Islet precursor cell (in vitro differentiated cells): ENCODE data around the gene DOCK4.

Source experiments
- DNase-seq: peaks from one replicate; pipeline ENCODE4 v3.0.0-alpha.2; 2018

DOCK4 gene

DNA sequence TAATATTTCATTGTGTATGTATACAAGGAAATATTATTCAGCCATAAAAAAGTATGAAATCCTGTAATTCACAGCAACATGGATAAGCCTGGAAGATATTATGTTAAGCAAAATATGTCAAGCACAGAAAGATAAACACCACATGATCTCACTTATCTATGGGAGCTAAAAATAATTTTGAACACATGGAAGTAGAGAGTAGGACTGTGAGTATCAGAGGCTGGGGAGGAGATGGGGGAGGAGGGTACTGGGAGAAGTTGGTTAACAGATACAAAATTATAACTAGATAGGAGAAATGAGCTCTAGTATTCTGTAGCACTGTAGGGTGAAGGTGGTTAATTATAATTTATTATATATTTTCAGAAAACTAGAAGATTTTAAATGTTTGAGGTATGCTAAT is 132.7 kb downstream of the DOCK4 start:
- DNase-seq: no peak

- DNase-seq: peak; percentile 75
These were observed 133.5 kb downstream of the DOCK4 start for GRCh38 chr7:112072541-112073245.

GRCh38 chr7:112071856-112072255 is 134.3 kb downstream of the DOCK4 start:
- no peak for DNase-seq

GRCh38 chr7:112070674-112071256 is 135.4 kb downstream of the DOCK4 start:
- DNase-seq: no peak

- no peak for DNase-seq
These were observed 136.3 kb downstream of the DOCK4 start for GRCh38 chr7:112069879-112070321.

DNA sequence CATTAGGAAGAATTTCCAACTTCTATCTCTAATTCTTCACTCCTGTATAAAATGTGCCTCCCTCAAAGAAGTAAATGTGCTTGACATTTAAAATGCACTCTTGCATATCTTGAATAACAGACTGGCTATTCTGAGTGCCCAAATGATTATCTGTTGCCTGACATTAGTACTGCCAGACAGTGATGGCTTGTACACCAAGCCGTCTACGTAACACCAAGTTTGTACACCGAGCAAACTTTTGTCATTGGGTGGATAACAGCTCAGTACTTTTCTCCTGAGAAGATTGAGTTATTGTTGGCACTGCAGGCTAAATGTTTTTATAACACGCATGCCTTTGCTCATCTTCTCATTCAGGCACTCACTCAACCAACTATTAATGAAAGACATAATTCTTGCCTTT is 137.2 kb downstream of the DOCK4 start:
- DNase-seq: no peak

DNA sequence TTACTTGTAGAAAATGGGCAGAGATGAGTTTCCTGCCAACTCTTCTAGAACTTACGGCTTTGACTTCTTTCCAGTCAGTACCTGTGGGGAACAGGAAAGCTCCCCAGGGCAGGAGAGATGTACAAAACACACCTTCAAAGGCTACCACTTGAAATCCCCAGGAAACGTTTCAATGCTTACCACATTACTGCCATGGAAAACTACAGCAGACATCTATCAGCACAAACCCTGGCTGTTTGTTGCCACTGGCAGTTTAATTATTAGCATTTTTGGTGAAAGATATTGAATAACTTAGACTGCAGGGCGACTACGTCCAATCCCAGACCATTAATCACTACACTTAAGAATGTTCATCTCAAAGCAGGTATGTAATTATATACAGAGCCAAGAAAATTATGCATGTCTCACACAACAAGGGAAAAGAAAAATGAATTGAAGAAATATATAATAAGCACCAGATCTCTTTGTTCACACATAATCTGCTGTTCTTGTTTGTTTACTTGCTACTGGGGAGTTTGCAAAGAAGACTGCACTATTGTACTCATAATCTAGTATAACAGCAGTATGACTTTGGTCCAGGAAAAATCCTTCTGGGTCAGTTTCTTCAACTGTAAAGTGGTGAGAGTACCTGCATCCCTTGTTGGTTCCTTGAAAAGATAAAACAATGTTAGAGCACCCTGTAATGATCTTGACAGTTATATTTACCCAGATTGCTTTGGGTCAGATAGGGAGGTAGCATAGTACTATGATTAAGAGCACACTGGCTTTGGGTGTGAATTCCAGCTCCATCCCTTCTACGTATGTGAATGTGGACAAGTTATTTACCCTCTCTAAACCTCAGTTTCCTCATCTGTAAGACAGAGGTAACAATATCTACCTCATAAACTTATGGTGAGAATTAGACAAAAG is 138.3 kb downstream of the DOCK4 start:
- no peak for DNase-seq

DNA sequence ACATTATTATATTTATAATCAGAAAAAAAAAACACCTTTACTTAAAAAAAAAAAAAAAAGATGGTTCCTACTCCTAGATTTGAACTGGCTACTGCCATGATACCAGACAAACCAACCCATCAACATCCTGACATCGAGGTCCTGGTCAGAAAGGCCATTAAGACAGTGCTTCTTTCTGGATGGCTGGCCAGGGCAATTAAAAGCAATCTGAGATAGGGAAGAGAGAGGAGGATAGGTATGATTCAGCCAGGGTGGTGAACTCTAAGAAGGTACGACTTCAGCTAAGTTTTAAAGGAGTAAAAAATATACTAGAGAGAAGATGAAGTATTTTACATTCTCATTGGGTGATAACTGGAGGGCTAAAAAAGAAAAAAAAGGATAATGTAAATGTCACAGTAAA is 139.0 kb downstream of the DOCK4 start:
- no peak for DNase-seq

DNA sequence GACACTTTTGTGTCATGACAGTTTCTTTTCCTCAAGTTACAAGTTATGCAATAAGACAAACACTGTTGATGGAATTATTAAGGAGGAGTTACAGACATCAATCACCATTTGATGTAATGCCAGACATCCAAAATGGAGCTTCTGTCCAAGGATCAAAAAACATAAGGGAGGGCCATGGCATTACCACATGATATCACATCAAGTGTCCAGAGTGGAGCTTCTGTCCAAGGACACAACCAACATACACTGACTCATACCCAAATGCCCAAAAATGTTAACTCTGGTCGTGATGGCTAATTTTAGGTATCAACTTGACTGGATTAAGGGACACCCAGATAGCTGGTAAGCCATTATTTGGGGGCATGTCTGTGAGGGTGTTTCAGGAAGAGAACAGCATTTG is 140.4 kb downstream of the DOCK4 start:
- DNase-seq: no peak

- DNase-seq: no peak
These were observed 141.4 kb downstream of the DOCK4 start for GRCh38 chr7:112064627-112065385.

- no peak for DNase-seq
These were observed 142.2 kb downstream of the DOCK4 start for GRCh38 chr7:112063974-112064373.

DNA sequence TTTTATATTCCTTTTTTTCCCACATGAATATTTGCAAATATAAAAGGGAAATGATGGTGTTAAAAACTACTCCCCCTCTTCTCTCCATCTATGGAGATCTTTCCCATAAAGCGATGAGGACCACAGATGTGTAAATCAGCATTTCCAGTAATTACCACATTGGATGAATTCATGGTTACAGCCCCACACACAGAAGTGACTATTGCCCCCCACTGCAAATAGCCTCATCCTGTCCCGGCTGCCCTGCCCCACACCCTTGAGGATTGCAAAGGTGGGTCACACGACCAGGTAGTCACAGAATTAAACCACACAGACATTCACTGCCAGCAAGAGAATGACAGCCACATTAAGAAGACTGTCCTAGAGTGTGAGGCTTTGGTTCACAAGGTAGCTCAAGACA is 145.1 kb downstream of the DOCK4 start:
- no peak for DNase-seq

- no peak for DNase-seq
These were observed 145.6 kb downstream of the DOCK4 start for GRCh38 chr7:112060625-112061024.

DNA sequence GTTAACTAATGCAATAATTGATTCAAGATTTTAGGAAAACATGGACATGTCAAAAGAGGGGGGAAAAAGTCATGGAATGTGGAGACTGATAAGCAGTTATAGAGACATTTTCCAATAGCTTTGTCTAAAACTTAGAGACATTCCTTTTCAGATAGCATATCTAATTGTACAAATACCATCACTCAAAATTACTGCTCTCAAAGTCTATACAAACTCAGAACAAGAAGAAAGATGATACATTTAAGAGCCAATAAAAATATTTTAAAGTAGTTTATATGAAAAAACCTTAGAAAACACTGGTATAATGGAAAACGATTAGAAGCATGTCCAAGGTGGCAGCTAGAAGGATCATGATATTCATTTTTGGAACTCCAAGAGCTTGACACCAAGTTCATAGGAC is 146.5 kb downstream of the DOCK4 start:
- DNase-seq: no peak

GRCh38 chr7:112058686-112059085 is 147.5 kb downstream of the DOCK4 start:
- DNase-seq: no peak

DNA sequence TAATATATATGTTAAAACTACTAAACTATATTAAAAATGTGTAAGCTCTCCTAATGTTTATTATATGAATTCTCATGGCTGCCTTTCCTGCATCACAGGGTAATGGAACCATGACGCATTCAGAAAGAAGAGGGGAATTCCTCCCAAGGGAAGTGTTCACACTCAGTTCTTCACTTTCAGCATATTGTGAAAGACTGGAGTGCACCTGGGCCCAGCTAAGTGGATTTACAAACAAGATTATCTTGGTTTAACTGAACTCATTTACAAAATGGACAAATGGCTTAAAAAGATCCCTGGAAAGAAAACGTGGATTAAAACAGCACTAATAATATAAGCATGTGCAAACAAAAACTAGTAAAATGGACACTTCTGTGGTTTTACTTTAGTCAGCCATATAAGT is 149.8 kb downstream of the DOCK4 start:
- DNase-seq: no peak

- no peak for DNase-seq
These were observed 152.5 kb downstream of the DOCK4 start for GRCh38 chr7:112053737-112054069.

GRCh38 chr7:112052993-112053736 is 153.0 kb downstream of the DOCK4 start:
- DNase-seq: no peak

DNA sequence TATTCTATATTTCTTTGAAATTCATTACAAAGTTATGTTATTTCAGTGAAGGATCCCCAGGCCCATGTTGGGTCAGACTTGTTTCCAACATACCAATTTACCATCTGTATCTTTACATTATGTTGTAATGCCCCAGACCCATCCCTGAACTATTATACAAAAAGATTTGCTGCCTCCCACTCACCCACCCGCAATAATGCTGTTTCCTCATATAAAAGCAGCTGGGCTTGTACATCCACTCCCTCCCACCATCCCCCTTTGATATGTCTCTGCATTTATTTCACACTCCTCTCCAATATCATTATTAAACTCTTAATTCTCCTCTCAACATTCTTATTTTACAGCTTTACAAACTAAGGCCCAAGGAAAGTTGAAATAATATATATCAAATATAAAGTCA is 153.7 kb downstream of the DOCK4 start:
- no peak for DNase-seq

DNA sequence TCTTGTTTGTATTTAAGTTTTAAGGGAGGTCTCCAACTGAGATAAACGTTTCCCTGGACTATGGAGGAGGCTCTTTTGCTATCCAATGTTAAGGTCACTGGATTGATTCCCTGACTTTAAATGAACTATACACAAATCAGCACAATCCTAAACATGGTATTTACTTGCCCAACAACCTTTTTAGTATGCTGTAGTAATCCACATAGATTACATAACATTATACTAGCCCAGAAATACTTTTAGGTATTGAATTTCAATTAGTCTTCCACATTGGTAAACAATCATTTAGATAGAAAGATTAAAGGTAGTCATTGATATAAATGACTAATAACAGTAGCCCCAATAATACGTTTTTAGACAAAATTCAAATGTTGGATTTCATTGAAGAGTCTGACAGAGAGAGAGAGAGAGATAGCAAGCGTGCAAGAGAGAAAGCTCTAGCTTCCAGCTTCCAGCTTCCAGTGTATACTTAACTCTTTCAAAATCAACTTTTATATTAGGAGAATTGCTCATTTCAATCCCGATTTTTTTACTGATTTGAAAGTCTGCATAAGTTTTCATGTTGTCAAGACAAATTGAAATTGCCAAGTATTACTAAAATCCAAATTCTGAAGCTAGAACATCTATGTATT is 155.8 kb downstream of the DOCK4 start:
- DNase-seq: no peak

DNA sequence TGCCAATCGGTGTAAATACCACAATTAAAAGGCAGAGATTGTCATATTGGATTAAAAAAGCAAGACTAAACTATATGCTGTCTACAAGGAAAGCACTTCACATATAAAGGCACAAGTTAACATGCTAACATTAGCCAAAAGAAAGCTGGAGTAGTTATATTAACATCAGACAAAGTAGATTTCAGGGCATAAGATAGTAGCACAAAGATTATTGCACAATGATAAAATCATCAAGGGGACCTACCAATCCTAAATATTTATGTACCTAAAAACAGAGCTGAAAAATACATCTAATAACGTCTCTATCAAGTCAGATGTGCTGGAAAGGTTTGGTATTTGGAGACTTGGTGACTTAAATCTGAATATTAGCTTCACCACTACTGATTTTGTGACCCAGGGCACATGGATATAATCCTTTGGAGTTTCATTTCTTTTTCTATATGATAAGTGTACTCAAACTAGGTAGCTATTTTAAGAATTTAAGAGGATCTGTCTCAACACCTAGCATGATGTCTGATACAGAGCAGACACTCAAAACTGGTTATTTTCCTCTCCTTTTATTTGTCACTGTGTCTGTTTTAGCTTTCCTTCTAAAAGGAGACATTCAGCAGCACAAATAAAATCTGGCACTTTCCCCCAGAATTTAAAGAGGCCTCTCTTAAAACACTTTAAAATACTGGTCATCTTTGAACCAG is 156.5 kb downstream of the DOCK4 start:
- DNase-seq: no peak
